Measurements from ENCODE around the gene LEFTY1.
"Not testable (repeated sequence)": the region's sequence is repeated elsewhere in the genome, so short reads cannot be mapped to it uniquely, and the experiment has no call there.

Gene LEFTY1

GRCh38 chr1:225842074-225842473 lies 46.9 kb downstream of the LEFTY1 start:
- no peak for DNase-seq (ENCODE audit: low read depth in 1 of 2, low spot score in 1 of 2)
- no peak overlapping the region for H3K4me3 ChIP-seq (replicated peaks; ENCODE audit: insufficient read depth, low read length)
- no peak overlapping the region for H3K27ac ChIP-seq (replicated peaks)
- no peak for TF ChIP-seq SPI1 (IDR thresholded peaks at IDR 0.05; ENCODE audit: borderline replicate concordance, low read depth)
- 0 out of 2 replicates have a peak, but pooled peaks have one; percentile 24 for TF ChIP-seq POLR2AphosphoS5 (IDR thresholded peaks at IDR 0.05; ENCODE audit: low read depth)
- H3K27me3 ChIP-seq (ENCODE audit: insufficient read depth, poor library complexity, severe bottlenecking) = no peaks in the 10 kb centered on the region

- no peak overlapping the region for H3K4me3 ChIP-seq (replicated peaks; ENCODE audit: insufficient read depth, low read length)
- TF ChIP-seq GABPA (IDR thresholded peaks at IDR 0.05; ENCODE audit: low read depth) = no peak
- TF ChIP-seq REST (IDR thresholded peaks at IDR 0.05; ENCODE audit: insufficient replicate concordance, low read depth) = no peak
- no peak for TF ChIP-seq CTCF (IDR thresholded peaks at IDR 0.05; ENCODE audit: insufficient read depth, low read length)
- no peak for TF ChIP-seq POLR2AphosphoS5 (IDR thresholded peaks at IDR 0.05; ENCODE audit: low read depth)
- no peak for TF ChIP-seq SPI1 (IDR thresholded peaks at IDR 0.05; ENCODE audit: borderline replicate concordance, low read depth)
- H3K27ac ChIP-seq (replicated peaks) = no peak overlapping the region
- DNase-seq (ENCODE audit: low read depth in 1 of 2, low spot score in 1 of 2) = no peak
- H3K27me3 ChIP-seq (ENCODE audit: insufficient read depth, poor library complexity, severe bottlenecking) = no peaks in the 10 kb centered on the region
Observed at GRCh38 chr1:225840713-225841112, 48.2 kb downstream of the LEFTY1 start.

- H3K4me3 ChIP-seq (replicated peaks; ENCODE audit: insufficient read depth, low read length) = no peak overlapping the region
- H3K27me3 ChIP-seq (ENCODE audit: insufficient read depth, poor library complexity, severe bottlenecking) = no peaks in the 10 kb centered on the region
- H3K27ac ChIP-seq (replicated peaks) = no peak overlapping the region
- DNase-seq (ENCODE audit: low read depth in 1 of 2, low spot score in 1 of 2) = no peak
- TF ChIP-seq GABPA (IDR thresholded peaks at IDR 0.05; ENCODE audit: low read depth) = no peak
- TF ChIP-seq REST (IDR thresholded peaks at IDR 0.05; ENCODE audit: insufficient replicate concordance, low read depth) = no peak
- no peak for TF ChIP-seq CTCF (IDR thresholded peaks at IDR 0.05; ENCODE audit: insufficient read depth, low read length)
- no peak for TF ChIP-seq POLR2AphosphoS5 (IDR thresholded peaks at IDR 0.05; ENCODE audit: low read depth)
- TF ChIP-seq SPI1 (IDR thresholded peaks at IDR 0.05; ENCODE audit: borderline replicate concordance, low read depth) = no peak
Observed at GRCh38 chr1:225840223-225840610, 48.7 kb downstream of the LEFTY1 start.

- TF ChIP-seq REST (IDR thresholded peaks at IDR 0.05; ENCODE audit: insufficient replicate concordance, low read depth) (no peak), GABPA (IDR thresholded peaks at IDR 0.05; ENCODE audit: low read depth) (no peak), POLR2AphosphoS5 (IDR thresholded peaks at IDR 0.05; ENCODE audit: low read depth) (no peak), SPI1 (IDR thresholded peaks at IDR 0.05; ENCODE audit: borderline replicate concordance, low read depth) (no peak), CTCF (IDR thresholded peaks at IDR 0.05; ENCODE audit: insufficient read depth, low read length) (no peak)
- no peak for DNase-seq (ENCODE audit: low read depth in 1 of 2, low spot score in 1 of 2)
- H3K27ac ChIP-seq (replicated peaks) = no peak overlapping the region
- no peaks in the 10 kb centered on the region for H3K27me3 ChIP-seq (ENCODE audit: insufficient read depth, poor library complexity, severe bottlenecking)
- H3K4me3 ChIP-seq (replicated peaks; ENCODE audit: insufficient read depth, low read length) = no peak overlapping the region
Observed at GRCh38 chr1:225838793-225839192, 50.2 kb downstream of the LEFTY1 start.

GRCh38 chr1:225836296-225836695 lies 52.6 kb downstream of the LEFTY1 start:
- H3K27ac ChIP-seq (replicated peaks); H3K4me3 ChIP-seq (replicated peaks; ENCODE audit: insufficient read depth, low read length); H3K27me3 ChIP-seq (ENCODE audit: insufficient read depth, poor library complexity, severe bottlenecking): not testable (repeated sequence)
- DNase-seq (ENCODE audit: low read depth in 1 of 2, low spot score in 1 of 2) = peak in 1 of 2 experiments; percentile 39
